Endothelial cell (in vitro differentiated cells): Measurements from ENCODE around the gene SPATS2. TPM values are rescaled to one million over a fixed set of nuclear protein-coding genes. Genes with fewer than 3 reads are reported as not detected.

ENCODE experiments used
- DNase-seq: peaks from one replicate; pipeline ENCODE4 v3.0.0; 2021; ENCODE audit warnings: low spot score
- H3K27ac Mint-ChIP-seq: one replicate; pipeline ENCODE4 v1.8.0; 2021; ENCODE audit warnings: mixed read lengths, inconsistent platforms; ENCODE audit not compliant: unreplicated experiment
- H3K27me3 Mint-ChIP-seq: one replicate; pipeline ENCODE4 v1.8.0; 2021; ENCODE audit warnings: mild to moderate bottlenecking, moderate library complexity, mixed read lengths, inconsistent platforms; ENCODE audit not compliant: unreplicated experiment
- H3K36me3 Mint-ChIP-seq: one replicate; pipeline ENCODE4 v1.8.0; 2021; ENCODE audit warnings: mild to moderate bottlenecking, low read depth, mixed read lengths, inconsistent platforms; ENCODE audit not compliant: unreplicated experiment
- H3K4me1 Mint-ChIP-seq: one replicate; pipeline ENCODE4 v1.8.0; 2021; ENCODE audit warnings: mild to moderate bottlenecking, mixed read lengths, inconsistent platforms; ENCODE audit not compliant: unreplicated experiment
- H3K4me3 Mint-ChIP-seq: one replicate; pipeline ENCODE4 v1.8.0; 2021; ENCODE audit warnings: mild to moderate bottlenecking, mixed read lengths, inconsistent platforms; ENCODE audit not compliant: unreplicated experiment
- H3K9me3 Mint-ChIP-seq: one replicate; pipeline ENCODE4 v1.8.0; 2021; ENCODE audit warnings: mixed read lengths, inconsistent platforms; ENCODE audit not compliant: unreplicated experiment
- CTCF ChIP-seq: fragments of 200-600 bp; sonication (generic); IDR thresholded peaks from one replicate; pipeline ENCODE4 v1.5.0; 2021; ENCODE audit warnings: antibody characterized with exemption; ENCODE audit not compliant: unreplicated experiment
- total RNA-seq: library from RNA; stranded (reverse); fragmentation: NEBNext Ultra II Directional; extraction: Animal tissue kit (Norgen Biotek cat#: 25700); gene quantifications from one replicate; pipeline ENCODE4 v1.2.1, GENCODE V29; 2021; ENCODE audit not compliant: unreplicated experiment

Gene SPATS2
- total RNA-seq, 1 donor from 2014 or later = 37.3 TPM

GRCh38 chr12:49541140-49541861 lies 174.0 kb downstream of the SPATS2 start:
- no peaks in the 10 kb centered on the region for H3K9me3 Mint-ChIP-seq

GRCh38 chr12:49541911-49542505 lies 174.7 kb downstream of the SPATS2 start:
- Mint-ChIP-seq H3K9me3 (no peaks in the 10 kb centered on the region), H3K36me3 (peaks cover 6% of the 10 kb centered on the region), H3K27ac (no peak overlapping the region), H3K4me1 (peaks cover 16% of the 10 kb centered on the region), H3K27me3 (peaks cover 57% of the 10 kb centered on the region), H3K4me3 (no peak overlapping the region)
- no peak for TF ChIP-seq CTCF
- no peak for DNase-seq

More at GRCh38 chr12:49541140-49541861, 174.0 kb downstream of the SPATS2 start:
- no peak for DNase-seq
- no peak overlapping the region for H3K4me3 Mint-ChIP-seq
- TF ChIP-seq CTCF = no peak
- peaks cover 6% of the 10 kb centered on the region for H3K36me3 Mint-ChIP-seq
- no peak overlapping the region for H3K27ac Mint-ChIP-seq
- H3K27me3 Mint-ChIP-seq = peaks cover 56% of the 10 kb centered on the region
- peaks cover 20% of the 10 kb centered on the region for H3K4me1 Mint-ChIP-seq

- H3K9me3 Mint-ChIP-seq = no peaks in the 10 kb centered on the region
- no peak for DNase-seq
- no peak overlapping the region for H3K4me3 Mint-ChIP-seq
- no peak for TF ChIP-seq CTCF
- peaks cover 60% of the 10 kb centered on the region for H3K27me3 Mint-ChIP-seq
- peaks cover 6% of the 10 kb centered on the region for H3K36me3 Mint-ChIP-seq
- H3K27ac Mint-ChIP-seq = no peak overlapping the region
- H3K4me1 Mint-ChIP-seq = peaks cover 16% of the 10 kb centered on the region
These were observed 175.4 kb downstream of the SPATS2 start for GRCh38 chr12:49542592-49543160.

- peaks cover 16% of the 10 kb centered on the region for H3K4me1 Mint-ChIP-seq
- H3K9me3 Mint-ChIP-seq = no peaks in the 10 kb centered on the region
- no peak for DNase-seq
- H3K27ac Mint-ChIP-seq = no peak overlapping the region
- peaks cover 6% of the 10 kb centered on the region for H3K36me3 Mint-ChIP-seq
- no peak for TF ChIP-seq CTCF
- peak overlapping the region; percentile 31 for H3K4me3 Mint-ChIP-seq
- H3K27me3 Mint-ChIP-seq = peaks cover 57% of the 10 kb centered on the region
These were observed 176.1 kb downstream of the SPATS2 start for GRCh38 chr12:49543221-49543913.
